PC-3 (cell line): Measurements from ENCODE around the gene C22orf39. TPM values are rescaled to one million over a fixed set of nuclear protein-coding genes. Genes with fewer than 3 reads are reported as not detected.

Experiments
- ATAC-seq: fragments of 200-7000 bp; cut with Tn5 transposase; 2 replicates; pipeline ENCODE4 v1.9.1; 2020; ENCODE audit warnings: mild to moderate bottlenecking, moderate library complexity
- BruUV-seq: library from RNA; stranded (reverse); fragments of 400-500 nt; replicated peaks from 2 replicates; lab custom pipeline; 2021; lab: Mats Ljungman, UMichigan
- CTCF ChIA-PET: fragments of 300-600 bp; sonication (Branson Sonifier 250); formaldehyde crosslinking; loops from one replicate; lab custom pipeline; 2022; ENCODE audit warnings: antibody characterized with exemption; lab: Charles Lee
- POLR2A ChIA-PET: fragments of 300-600 bp; sonication (Branson Sonifier 250); formaldehyde crosslinking; loops from one replicate; lab custom pipeline; 2022; ENCODE audit warnings: antibody characterized with exemption; ENCODE audit not compliant: unreplicated experiment; lab: Charles Lee
- DNase-seq: peaks from one replicate; pipeline ENCODE4 v3.0.0-alpha.2; 2015
- H2AFZ ChIP-seq: fragments of 300-600 bp; sonication (generic); 2 replicates; pipeline ENCODE4 v1.6.0; 2016; ENCODE audit warnings: antibody characterized with exemption, low read length
- H3F3A ChIP-seq: fragments of 300-600 bp; sonication (generic); one replicate; pipeline ENCODE4 v1.6.0; 2017; ENCODE audit warnings: antibody characterized with exemption, low read length, control low read depth, mild to moderate bottlenecking; ENCODE audit not compliant: unreplicated experiment
- H3K27ac ChIP-seq: fragments of 300-600 bp; sonication (generic); 2 replicates; pipeline ENCODE4 v1.5.1; 2016; ENCODE audit warnings: mild to moderate bottlenecking, low read length
- H3K27me3 ChIP-seq: fragments of 300-600 bp; sonication (generic); 2 replicates; pipeline ENCODE4 v1.6.1; 2016; ENCODE audit warnings: low read length, mixed read lengths
- H3K36me3 ChIP-seq: fragments of 300-600 bp; sonication (generic); 2 replicates; pipeline ENCODE4 v1.6.1; 2016; ENCODE audit warnings: low read depth, mixed run types, low read length, mixed read lengths
- H3K4me1 ChIP-seq: fragments of 300-600 bp; sonication (generic); 2 replicates; pipeline ENCODE4 v1.5.1; 2016; ENCODE audit warnings: low read length; ENCODE audit not compliant: insufficient read depth
- H3K4me2 ChIP-seq: fragments of 300-600 bp; sonication (generic); 2 replicates; pipeline ENCODE4 v1.6.0; 2016; ENCODE audit warnings: low read length
- H3K4me3 ChIP-seq: fragments of 300-600 bp; sonication (generic); 2 replicates; pipeline ENCODE4 v1.5.1; 2016; ENCODE audit warnings: mild to moderate bottlenecking, low read length, mixed read lengths
- H3K79me2 ChIP-seq: fragments of 300-600 bp; sonication (generic); 2 replicates; pipeline ENCODE4 v1.6.1; 2017; ENCODE audit warnings: low read length, mixed read lengths
- H3K9ac ChIP-seq: fragments of 300-600 bp; sonication (generic); 2 replicates; pipeline ENCODE4 v1.6.0; 2016; ENCODE audit warnings: mild to moderate bottlenecking, low read length
- H3K9me2 ChIP-seq: fragments of 300-600 bp; sonication (generic); replicated peaks from 2 replicates; pipeline ENCODE4 v1.6.1; 2016; ENCODE audit warnings: mixed run types, low read length, mixed read lengths
- H3K9me3 ChIP-seq: fragments of 300-600 bp; sonication (generic); 2 replicates; pipeline ENCODE4 v1.6.1; 2016; ENCODE audit warnings: low read length, mixed read lengths
- H4K20me1 ChIP-seq: fragments of 300-600 bp; sonication (generic); 2 replicates; pipeline ENCODE4 v1.6.1; 2016; ENCODE audit warnings: low read length, mixed read lengths
- CTCF ChIP-seq: fragments of 300-600 bp; sonication (generic); conservative IDR thresholded peaks from 2 replicates; pipeline ENCODE4 v1.5.1; 2017; ENCODE audit warnings: antibody characterized with exemption, low read depth, mild to moderate bottlenecking, low read length
- EZH2 ChIP-seq: fragments of 300-600 bp; sonication (generic); IDR thresholded peaks from one replicate; pipeline ENCODE4 v1.6.1; 2017; ENCODE audit warnings: antibody characterized with exemption, mild to moderate bottlenecking, low read length; ENCODE audit not compliant: unreplicated experiment
- EZH2phosphoT487 ChIP-seq: fragments of 300-600 bp; sonication (generic); IDR thresholded peaks from 2 replicates; pipeline ENCODE4 v1.6.1; 2018; ENCODE audit warnings: mild to moderate bottlenecking, antibody characterized with exemption, low read length, borderline replicate concordance
- intact Hi-C: fragments of 100-400 bp; cut with micrococcal nuclease; formaldehyde crosslinking; loops from 2 replicates; pipeline ENCODE4 v1.9.0; 2023
- total RNA-seq: library from RNA; depleted of rRNA; stranded (reverse); fragments of >200 nt; gene quantifications from 2 replicates; pipeline ENCODE4 v1.2.3, GENCODE V29; 2014

The C22orf39 gene
- total RNA-seq, 1 experiment from 2014 or later = 25.0 TPM

- H3K9me2 ChIP-seq = no peaks in the 10 kb centered on the region
- H3F3A ChIP-seq = no peaks in the 10 kb centered on the region
- intact Hi-C loops = no loop called here
- BruUV-seq = no TSS peak
- CTCF ChIA-PET = no interaction called here
- H3K9me3 ChIP-seq = no peaks in the 10 kb centered on the region
- no peak for ATAC-seq
- H4K20me1 ChIP-seq = no peaks in the 10 kb centered on the region
- H3K27ac ChIP-seq = no peak overlapping the region
- no peak overlapping the region for H3K4me3 ChIP-seq
- no peaks in the 10 kb centered on the region for H3K27me3 ChIP-seq
- TF ChIP-seq EZH2phosphoT487 (no peak), EZH2 (no peak), CTCF (no peak)
- H3K9ac ChIP-seq = no peak overlapping the region
- H3K4me2 ChIP-seq = no peak overlapping the region
- no peaks in the 10 kb centered on the region for H3K79me2 ChIP-seq
- DNase-seq = no peak
- H3K4me1 ChIP-seq = no peaks in the 10 kb centered on the region
- POLR2A ChIA-PET = no interaction called here
- no peak overlapping the region for H2AFZ ChIP-seq
- H3K36me3 ChIP-seq = peaks cover 32% of the 10 kb centered on the region; the same call in 1 of the 2 replicates
Measured at GRCh38 chr22:19454156-19454555, 6.6 kb upstream of the C22orf39 start.

DNA sequence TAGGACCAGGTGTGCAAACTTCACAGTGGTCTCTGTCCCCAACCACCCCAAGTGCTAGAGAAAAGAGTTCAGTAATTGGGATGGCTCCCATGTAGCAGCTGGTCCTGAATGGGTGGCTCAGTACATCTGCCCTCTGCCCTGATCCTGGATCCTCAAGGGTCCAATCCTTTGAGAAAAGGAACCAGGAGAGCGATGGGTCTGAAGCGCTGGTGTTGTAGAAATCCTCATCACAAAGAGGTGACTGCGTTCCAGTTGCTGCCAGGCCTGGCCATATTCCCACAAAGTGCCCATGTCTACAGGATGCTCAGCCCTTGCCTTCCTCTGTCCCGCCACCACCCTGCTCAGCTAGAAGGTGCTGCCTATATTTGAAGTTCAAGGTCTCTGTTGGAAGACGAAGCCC is 6.2 kb upstream of the C22orf39 start:
- intact Hi-C loops = no loop called here
- Histone ChIP-seq H4K20me1 (no peaks in the 10 kb centered on the region), H3K27ac (no peak overlapping the region), H2AFZ (no peak overlapping the region), H3K4me3 (no peak overlapping the region), H3F3A (no peaks in the 10 kb centered on the region), H3K4me1 (no peaks in the 10 kb centered on the region), H3K27me3 (no peaks in the 10 kb centered on the region), H3K9ac (no peak overlapping the region), H3K79me2 (no peaks in the 10 kb centered on the region), H3K36me3 (peaks cover 32% of the 10 kb centered on the region; the same call in 1 of the 2 replicates), H3K9me2 (no peaks in the 10 kb centered on the region), H3K4me2 (no peak overlapping the region), H3K9me3 (no peaks in the 10 kb centered on the region)
- BruUV-seq = no TSS peak
- POLR2A ChIA-PET = interaction anchor here (0.6 kb wide), 1 partner anchor 121 kb away, joined by 4 read pairs; no protein-coding TSS in a partner anchor
- no peak for TF ChIP-seq CTCF
- no peak for TF ChIP-seq EZH2phosphoT487
- no peak for TF ChIP-seq EZH2
- no peak for ATAC-seq
- CTCF ChIA-PET = no interaction called here
- DNase-seq = no peak

DNA sequence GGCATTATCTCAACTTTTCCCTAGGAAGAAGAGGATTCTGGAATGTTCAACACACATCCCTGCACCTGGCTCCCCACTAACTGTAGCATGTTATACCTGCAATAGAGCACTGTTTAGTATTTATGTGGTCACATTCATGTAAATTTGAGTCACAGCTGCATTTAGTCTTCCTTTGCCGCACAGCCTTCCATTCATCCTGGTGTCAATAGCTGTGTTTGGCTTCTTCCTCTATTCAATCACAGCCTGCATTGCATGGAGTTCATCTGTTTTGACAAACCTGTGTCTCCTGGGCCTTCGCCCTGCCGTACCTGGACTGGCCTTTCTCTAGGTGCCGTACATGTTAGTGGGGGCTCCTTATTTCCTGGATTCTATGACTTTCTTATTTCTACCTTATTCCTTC is 4.1 kb upstream of the C22orf39 start:
- DNase-seq (no peak), ATAC-seq (no peak)
- Histone ChIP-seq H3K9me2 (no peaks in the 10 kb centered on the region), H3F3A (no peaks in the 10 kb centered on the region), H3K4me3 (no peak overlapping the region), H3K4me1 (peaks cover 7% of the 10 kb centered on the region; the same call in 1 of the 2 replicates), H3K27ac (no peak overlapping the region), H4K20me1 (no peaks in the 10 kb centered on the region), H2AFZ (no peak overlapping the region), H3K4me2 (no peak overlapping the region), H3K9me3 (no peaks in the 10 kb centered on the region), H3K9ac (no peak overlapping the region), H3K27me3 (no peaks in the 10 kb centered on the region), H3K36me3 (peaks cover 25% of the 10 kb centered on the region; the same call in 1 of the 2 replicates), H3K79me2 (peaks cover 6% of the 10 kb centered on the region)
- ChIA-PET POLR2A (no interaction called here), CTCF (no interaction called here)
- intact Hi-C loops = no loop called here
- no TSS peak for BruUV-seq
- TF ChIP-seq EZH2 (no peak), CTCF (no peak), EZH2phosphoT487 (no peak)
